Left forelimb (tissue), 1 donor: ENCODE measurements around the gene GDF10.

Experiments
- DNase-seq: peaks from one replicate; pipeline ENCODE4 v3.0.0-alpha.2; 2018; ENCODE audit warnings: low spot score

Gene GDF10

DNA sequence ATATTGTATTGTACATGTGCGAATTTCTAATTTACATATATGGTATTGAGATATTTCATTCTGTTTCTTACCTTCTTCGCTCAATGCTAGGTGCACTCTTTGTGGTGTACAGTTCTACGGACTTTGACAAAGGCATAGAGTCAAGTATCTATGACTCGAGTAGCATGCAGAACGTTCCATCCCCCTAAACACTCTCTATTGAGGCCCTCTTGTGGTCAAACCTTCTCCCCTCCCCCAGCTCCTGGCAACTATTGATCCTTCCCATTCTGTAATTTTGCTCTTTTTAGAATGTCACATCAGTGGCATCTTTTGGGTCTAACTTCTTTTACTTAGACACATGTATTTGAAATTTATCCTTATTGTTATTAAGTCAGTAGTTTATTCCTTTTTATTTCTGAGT, 30.7 kb upstream of the GDF10 start:
- DNase-seq, result no peak

DNA sequence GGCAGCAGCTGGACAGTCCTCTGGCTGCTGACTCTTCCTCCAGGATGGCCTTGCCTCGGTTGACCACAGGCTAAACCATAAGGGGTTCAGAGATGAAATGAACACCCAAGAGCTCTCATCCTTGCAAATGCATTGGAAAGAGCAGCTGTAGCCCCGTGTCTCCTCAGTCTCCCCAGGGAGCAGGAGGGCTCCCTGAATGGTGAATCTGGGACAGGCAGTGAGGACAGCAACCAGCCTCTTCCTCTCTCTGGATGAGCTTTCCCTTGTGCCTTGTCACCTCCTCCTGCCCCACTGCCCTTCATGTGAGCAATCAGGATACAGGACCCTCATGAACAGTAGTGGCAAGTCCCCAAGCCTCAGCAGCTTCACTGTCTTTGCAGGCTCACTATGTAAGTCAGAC, 23.9 kb upstream of the GDF10 start:
- no peak for DNase-seq

DNA sequence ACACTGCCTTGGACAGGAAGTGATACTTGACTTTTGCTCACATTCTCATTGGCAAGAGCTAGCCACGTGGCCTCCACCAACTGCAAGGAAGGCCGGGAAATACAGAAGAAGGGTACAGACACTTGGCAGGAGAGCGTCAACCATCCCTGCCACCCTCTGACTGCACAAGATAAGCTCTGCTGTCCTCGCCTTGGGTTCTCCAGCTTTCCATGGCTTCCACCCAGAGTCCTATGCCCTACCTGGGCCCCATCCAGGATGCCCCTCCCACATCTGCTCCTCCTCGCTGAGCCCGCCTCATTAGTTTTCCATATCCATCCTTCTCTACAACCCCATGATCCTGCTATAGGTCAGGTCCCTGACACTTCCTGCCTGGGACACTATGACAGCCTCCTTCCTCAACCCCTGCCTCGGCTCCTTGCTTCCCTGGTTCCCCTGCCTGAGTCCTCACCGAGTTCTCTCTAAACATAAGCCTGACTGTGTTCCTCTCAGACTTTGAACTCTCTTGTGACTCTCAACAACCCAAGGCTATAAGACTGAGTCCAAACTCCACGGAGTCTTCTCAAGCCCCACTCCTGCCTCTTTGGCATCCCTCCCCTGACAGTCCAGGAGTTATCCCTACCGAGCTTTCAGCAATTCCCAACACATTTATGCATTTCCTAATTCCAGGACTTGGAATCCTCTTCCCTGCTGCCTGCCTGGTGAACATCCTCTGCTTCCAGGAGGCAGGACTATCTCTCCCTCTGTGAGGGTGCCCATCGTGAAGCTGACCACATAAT, 23.2 kb upstream of the GDF10 start:
- no peak for DNase-seq

DNA sequence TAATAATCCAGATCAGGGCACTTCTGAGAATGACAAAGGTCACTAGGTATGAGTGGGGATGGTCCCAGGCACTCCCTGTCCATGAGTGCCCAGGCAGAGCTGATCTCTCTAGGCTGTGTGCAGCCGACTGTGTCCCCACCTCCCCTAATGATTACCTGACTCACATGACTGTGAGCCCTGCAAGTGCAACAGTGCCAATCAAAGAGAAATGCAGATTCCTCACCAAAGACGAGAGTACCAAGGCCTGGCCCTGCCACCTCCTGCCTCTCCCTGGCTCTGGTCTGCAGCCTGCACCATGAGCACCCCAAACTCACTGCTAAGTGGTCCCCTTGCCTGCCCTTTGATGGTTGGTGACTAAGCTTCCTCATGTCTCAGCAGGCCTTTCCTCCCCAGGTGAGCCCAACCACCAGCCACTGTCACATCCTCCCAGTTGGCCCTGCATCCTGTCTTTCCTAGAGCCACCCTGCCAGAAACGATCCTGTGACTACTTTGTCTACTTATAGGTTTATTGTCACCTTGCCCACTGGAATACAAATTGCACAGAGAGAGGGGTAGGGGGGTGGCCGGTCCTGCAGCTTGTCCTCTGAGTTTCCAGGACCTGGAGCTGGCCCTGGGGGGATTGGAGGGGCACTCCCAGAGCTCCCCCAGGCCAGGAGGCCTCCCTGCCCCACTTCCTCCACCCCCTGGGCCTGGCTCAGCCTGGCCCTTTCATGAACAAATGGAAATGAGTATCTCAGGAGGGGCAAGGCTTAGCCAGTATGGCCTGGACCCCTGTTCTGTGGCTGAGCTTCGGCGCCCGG, 22.4 kb upstream of the GDF10 start:
- DNase-seq, result no peak

DNA sequence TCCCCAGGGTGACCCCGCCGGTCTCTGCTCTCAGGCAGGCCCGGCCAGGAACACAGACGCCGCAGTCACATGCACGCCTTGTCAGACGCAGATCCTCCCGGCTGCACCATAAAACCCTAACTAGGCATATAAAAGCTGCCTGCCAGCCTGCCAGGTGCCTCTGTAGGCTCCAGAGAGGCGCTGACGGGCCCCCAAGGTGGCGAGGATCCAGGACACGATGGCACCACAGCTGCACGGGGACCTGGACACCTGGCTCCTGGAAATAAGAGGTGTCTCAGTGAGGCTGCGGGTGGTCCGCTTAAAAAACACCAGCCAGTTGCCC, 21.9 kb upstream of the GDF10 start:
- no peak for DNase-seq

DNA sequence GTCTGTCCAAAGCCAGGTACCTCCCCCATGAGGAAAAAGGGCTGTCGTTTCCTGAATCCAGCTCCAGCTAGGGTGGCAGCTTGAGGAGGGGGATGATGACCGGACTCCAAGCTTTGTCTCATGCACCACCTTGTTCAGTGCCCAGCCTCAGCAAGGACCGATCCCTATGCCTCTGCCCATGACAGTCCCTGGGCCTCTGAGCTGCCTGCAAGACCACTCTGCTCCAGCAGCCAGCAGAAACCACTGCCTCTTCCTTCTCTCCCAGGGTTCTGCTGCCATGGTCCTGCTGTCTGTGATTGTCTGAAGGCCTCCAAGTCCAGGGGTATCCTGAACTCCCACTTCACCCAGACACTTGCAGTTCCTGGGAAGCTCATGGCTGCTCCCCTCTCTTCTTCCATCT, 21.3 kb upstream of the GDF10 start:
- DNase-seq, result no peak

DNA sequence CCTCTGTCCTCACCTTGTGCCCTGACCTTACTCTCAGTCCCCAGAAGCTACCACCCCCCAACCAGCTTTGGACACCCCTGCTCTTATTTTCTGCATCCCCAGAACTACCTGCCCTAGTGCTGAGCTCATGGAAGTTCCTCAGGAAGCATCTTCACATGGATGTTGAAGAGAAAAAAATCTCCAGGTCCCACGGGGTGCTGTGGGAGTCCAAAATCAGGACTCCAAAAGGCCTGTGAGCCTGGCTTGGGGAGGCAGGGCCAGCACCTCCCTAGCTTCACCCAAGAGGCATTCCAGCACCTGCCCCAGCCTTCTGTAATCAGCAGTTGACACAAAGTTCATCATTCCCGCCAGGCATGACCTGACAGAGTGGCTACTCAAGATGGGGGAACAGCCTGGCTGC, 20.7 kb upstream of the GDF10 start:
- DNase-seq, result no peak

DNA sequence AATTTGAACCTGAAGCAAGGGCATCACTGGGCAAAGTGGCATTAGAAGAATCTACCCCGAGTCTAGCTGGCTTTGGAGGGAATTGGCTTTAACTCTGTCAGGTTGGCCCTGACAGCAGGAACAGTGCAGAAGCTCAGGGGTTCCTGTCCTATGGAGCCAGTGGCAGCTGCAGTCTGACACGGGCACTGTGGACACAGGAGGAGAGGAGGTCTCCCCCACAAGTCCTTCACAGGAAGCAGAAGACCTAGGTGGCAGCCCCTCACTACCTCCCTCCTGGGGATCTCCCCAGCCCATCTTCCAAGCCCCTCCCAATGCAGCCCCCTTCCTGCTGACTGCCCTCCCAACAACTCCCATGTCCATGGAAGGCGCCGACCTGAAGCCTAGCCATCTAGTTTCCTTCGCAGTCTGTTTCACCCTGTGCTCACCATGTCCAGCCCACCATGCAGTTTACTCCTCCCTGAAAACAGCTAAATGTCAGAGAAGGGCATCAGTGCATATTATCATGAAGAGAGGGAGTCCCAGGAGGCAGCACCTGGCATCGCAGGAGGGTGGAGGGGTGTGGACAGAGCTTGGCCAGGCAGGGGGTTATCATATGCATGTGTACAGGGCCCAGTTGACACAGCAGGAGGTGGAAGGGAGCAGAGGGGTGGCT, 17.9 kb upstream of the GDF10 start:
- DNase-seq, result no peak

DNA sequence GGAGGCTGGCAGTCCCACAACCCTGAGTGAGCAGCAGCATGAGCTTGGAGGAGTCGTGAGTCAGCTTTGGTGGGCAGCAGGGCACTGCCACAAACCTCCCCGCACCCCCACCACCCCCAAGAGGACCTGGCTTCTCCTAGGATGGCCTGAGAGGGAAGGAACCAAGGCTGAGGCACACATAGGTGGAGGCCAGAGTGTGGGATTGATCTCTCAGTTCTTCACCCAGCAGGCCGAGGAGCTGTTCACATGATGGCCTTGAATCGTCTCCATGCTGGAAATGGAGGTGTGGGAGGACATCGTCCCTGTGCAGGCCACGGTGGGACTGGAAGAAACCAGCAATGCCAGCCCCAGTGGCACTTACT, 17.4 kb upstream of the GDF10 start:
- no peak for DNase-seq

DNA sequence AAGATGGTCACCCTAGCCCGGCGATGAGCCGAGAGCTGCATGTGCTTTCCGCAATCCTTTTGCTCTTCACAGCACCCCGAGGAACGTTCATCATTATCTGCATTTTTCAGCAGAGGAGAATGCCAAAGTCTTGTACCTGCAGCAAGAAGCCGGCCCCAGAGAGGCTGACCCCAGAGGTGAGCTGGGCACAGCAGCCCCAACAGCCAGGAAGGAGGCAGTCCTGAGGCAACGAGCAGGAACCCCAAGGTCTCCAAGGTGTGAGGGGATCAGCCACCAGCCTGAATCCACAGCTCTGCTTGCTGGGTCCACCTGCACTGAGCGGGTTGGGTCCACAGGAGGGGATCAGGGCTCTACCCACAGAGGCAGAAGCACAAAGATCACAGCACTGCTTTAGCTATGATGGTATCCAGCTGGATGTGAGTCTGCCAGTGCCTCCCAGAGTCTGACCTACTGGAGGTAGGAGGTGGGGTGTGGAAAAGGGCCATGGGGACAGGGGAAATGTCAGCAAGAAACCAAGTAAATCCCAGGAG, 16.8 kb upstream of the GDF10 start:
- DNase-seq, result no peak

DNA sequence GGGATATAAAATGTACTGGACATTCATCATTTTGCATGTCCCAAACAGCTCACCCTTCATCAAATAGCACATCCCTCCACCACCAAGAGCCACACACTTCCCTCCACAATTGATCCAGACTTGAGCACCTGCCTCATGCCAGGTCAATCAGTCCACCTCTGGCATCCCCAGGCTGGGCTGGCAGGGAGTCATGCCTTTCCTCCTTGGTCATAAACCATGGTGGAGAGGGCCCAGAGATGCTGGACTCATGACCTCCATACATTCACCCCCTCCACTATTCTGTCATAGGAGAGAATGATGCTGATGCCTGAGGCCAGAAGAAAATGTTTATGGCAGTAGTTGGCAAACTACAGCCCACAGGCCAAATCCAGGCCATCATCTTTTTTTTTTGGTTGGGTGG, 16.1 kb upstream of the GDF10 start:
- no peak for DNase-seq

DNA sequence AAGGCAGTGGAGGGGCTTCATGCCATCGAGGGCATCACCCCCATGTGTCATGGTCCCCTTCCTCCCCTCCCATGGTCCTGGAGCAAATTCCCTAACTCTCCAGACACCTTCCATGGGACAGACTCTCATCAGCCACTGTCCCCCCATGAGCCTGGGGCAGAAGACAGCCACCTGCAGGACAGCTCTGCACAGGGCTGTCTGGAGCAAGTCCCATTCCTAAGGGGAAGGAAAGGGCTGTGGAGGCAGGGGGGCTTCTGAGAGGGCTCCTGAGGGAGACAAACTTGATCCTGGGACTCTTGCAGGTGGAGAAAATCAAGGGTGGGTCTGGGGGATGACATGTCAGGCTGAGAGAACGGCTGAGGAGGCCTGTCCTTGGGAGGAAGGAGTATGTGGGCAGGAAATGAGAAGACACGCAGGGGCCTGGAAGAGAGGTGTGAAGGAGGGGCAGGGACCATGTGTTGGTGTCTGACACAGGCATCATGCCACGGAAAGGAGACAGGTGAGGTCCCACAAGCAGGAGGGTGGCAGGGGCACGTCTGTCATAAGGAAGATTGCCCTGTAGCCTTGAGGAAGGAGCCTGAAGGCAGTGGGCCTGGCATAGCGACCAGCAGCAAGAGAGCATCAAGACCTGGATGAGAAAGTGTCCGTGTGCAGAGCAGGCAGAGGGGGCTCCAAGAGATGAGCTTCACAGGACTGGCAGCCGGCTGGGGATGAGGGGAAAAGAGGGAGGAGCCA, 14.4 kb upstream of the GDF10 start:
- DNase-seq, result no peak

DNA sequence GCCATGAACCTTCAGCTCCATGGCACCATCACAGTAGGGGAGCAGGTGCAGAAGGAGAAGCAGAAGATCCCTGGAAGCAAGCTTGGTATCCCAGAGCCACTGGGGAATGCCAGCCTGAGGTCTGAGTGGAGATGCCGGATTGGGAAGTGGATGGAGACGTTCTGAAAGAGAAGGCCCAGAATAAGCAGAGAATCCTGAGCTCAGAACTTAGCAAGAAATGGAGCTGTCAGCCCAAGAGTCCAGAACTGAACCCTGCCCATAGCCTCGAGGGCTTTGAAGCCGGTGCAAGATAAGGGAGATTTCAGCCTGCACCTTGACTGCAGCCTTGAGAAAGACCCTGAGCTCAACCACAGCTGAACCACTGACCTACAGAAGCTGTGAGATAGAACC, 13.9 kb upstream of the GDF10 start:
- no peak for DNase-seq

DNA sequence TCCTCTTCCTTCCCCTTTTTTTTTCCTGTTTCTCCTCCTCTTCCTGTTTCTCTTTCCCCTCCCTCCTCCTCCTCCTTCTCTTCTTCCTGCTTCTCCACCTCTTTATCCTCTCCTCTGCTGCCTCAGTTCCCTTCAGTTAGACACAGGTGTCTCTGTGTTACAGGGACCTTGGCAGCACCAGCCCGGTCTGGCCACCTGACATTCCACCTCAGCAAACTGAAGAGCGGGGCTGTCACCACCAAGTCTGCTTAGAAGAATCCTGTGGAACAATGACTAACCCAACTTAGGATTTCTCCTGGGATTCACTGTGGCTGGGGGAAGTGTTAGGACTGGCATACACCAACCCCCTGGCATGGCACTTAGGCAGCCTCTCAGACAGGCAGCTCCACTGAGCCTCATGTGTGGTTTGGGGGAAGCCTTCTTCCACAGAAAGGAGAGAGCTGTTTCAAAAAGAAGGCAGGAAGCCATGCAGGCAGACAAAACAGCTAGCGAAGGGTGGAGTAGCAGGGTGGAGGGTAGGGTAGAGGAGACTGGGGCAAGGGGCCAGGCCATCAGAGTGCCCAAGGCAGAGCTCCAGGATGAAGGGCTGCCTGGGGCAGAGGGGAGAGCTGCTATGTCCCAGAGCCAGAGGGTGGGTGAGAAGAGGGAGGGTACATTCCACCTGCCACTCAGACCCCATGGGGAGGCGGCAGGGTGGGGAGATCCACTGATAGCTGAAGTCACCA, 13.2 kb upstream of the GDF10 start:
- DNase-seq, result no peak

DNA sequence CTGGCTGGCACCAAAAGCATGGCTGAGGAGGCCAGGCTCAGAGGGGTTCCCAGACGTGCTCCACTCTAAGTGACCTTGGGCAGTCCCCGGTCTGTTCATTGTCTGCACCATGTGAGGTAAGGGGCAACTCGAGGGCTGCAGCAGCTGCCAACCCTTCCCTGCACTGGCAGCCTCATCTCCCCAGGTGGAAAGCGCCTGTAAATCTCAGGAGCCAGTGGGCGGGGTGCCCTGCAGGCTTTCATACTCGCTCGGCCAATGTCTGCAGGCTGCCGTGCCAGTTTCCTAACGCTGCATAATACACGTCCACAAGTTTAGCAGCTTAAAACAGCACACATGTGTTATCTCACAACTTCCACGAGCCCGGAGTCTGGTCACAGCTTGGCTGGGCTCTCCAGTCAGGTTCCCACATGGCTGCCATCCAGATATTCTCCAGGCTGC, 12.6 kb upstream of the GDF10 start:
- no peak for DNase-seq

DNA sequence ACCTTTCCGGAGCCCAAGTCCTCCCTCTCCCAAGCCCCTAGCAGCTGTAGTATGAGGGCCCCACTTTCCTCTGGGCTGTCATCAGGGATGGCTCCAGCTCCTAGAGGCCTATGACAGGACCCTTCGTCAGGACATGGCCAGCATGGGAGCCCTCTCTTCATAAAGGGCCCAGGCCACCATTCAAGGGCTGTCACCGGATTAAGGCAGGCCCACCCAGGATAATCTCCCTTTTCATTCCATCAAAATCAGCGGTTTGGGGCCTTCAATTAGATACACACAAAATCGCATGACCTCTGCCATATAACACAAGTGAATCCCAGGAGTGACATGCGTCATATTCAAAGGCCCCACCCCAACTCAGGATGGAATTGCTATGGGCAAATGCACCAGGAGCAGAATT, 12.2 kb upstream of the GDF10 start:
- no peak for DNase-seq

DNA sequence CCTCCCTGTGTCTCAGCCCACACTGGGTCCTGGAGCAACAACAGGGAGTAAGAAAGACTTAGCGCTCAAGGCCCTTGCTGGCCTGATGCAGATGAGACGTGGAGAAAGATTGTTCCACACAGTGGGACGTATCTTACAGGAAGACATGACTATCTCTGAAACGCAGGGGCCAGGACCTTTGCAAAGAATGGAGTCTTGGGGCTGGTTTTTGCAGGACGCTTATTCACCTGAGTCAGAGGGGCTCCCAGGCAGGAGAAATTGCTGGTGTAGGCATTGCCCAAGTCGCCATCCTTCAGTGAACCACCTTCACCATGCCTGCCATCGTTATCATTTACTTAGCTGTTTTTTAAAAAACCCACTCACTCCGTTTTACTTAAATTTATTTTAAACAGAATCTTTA, 11.8 kb upstream of the GDF10 start:
- DNase-seq, result peak; percentile 44

DNA sequence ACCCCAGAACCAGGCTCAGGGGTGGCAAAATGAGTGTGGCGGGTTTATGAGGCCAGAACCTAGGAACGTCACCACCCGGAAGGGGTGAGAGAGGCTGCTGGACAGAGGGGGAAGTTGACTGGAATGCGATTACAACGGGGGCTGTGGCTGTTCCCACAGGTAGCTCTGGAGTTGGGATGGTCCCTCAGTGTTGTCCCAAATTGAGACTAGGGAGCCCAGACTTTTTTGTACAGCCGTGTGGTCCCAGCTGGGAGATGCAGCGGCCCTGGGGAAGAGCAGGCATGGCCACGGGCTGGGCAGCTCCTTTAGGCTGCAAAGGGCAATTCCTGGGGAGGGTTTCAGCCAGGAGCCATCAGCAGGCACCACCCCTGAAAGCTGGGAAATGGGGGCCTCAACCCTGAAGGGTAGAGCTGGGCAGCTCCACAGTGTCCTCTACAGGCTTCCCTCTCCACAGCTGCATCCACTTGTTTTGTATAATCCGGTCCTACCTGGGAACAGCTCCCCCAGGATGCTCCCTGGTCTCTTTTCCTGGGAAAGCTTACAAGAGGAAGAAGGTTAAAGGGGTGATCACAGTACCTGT, 11.0 kb upstream of the GDF10 start:
- peak; percentile 52 for DNase-seq

DNA sequence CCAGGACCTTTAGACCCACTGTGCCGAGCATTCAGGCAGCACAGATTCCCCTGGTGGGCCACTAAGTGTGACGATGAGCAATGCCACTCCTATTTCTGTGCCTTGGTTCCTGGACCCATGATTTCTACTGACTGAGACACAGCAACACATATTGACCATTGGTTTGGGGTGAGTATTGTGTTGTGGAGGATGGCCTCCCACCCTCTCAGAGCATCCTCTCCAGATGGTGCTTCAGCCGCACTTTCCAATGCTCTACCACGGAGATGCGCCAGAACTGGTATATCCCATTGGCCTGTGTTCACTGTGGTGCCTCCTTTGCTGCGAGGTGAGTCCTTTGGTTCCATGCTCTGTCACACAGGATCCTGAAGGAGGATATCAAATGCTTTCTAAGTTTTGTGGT, 10.1 kb upstream of the GDF10 start:
- DNase-seq, result peak; percentile 34

DNA sequence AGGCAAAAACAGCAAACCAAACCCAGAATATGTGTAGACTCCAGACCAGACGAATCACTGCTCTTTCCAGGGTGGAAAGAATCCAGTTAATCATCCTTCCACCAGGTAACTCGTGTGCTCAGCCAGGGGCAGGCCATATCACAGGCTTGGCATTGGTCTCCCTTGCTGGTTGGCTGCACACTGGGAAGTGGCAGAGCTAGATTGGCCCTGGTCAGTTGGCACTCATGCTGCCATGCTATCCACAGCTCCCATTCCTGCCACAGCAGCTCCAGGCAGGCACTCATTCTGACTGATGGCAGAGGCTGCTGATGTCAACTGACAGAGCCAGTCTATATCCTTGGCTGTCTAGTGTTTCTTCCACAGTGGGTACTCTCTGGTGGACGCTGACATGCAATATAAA, 9.7 kb upstream of the GDF10 start:
- DNase-seq, result peak; percentile 17

DNA sequence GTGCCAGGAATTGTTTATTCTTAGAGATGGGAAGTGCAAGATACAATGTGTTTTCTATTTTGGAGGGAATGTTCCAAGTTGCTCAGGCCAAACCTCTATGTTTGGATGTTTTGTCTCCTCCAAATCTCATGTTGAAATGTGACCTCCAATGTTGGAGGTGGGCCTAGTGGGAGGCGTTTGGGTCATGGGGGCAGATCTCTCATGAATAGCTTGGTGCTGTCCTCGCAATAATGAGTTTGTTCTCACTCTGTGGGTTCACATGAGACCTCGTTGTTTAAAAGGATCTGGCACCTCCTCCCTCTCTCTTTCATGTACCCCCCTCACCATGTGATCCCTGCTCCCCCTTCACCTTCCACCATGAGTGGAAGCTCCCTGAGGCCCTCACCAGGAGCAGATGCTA, 8.3 kb upstream of the GDF10 start:
- DNase-seq, result peak; percentile 23
